Right renal cortex interstitium (tissue), 3 donors: ENCODE data around the gene KCNJ18. TPM values are rescaled to one million over a fixed set of nuclear protein-coding genes. Genes with fewer than 3 reads are reported as not detected.
"Not testable (repeated sequence)": the region's sequence is repeated elsewhere in the genome, so short reads cannot be mapped to it uniquely, and the experiment has no call there.

Experiments
- DNase-seq, 3 donors: peaks; one replicate each; pipeline ENCODE4 v3.0.0-alpha.2; 2013; ENCODE audit warnings: low read depth in 3 of 3, low spot score in 2 of 3
- polyA plus RNA-seq, 3 donors: library from polyadenylated mRNA; unstranded; fragments of 120-200 nt; gene quantifications; one replicate each; pipeline ENCODE4 v1.2.1, GENCODE V29; 2013; ENCODE audit not compliant: insufficient read length in 3 of 3

KCNJ18 gene
- polyA plus RNA-seq, 3 donors: not detected

- not testable (repeated sequence) for DNase-seq
Measured at GRCh38 chr17:21719511-21720226, 27.3 kb downstream of the KCNJ18 start.

- not testable (repeated sequence) for DNase-seq
Measured at GRCh38 chr17:21720566-21720965, 28.2 kb downstream of the KCNJ18 start.

DNA sequence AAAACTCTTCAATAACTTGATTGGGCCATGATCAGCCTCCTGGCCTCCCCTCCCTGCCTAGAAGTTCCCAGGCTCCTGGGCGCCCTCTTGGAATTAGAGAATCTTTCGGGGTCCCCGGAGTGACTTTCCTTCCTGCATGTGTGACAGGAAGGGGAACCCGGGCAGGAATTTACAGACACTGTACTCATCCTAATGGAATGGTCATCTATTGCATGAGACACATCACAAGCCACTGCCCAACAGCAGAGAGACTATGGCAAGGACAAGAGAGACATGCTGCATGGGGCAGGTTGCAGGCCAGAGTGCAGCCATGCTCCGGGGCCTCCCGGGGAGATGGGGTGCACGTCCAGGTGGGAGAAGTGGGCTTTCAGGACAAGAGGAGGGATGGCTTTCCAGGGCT lies 29.9 kb downstream of the KCNJ18 start:
- not testable (repeated sequence) for DNase-seq

GRCh38 chr17:21724216-21725006 lies 32.1 kb downstream of the KCNJ18 start:
- not testable (repeated sequence) for DNase-seq

DNA sequence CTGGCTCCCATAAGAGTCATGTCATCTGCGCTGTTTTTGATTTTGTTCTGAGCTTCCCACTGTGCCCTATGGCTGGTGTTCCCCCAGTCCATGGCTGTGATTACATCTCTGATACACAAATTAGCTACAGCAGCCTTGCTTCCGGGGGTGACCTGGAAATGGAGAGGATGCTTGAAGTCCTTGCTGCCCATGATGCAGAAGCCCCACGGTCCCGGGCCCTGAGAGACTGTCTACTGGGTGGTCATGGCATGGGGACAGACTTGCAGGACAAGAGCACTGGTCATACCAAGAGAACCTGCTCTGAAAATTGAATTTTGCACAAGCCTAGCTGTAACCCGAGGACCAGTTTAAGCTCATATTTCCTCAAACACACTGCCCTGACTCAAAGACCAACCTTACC lies 38.8 kb downstream of the KCNJ18 start:
- DNase-seq: not testable (repeated sequence)

DNA sequence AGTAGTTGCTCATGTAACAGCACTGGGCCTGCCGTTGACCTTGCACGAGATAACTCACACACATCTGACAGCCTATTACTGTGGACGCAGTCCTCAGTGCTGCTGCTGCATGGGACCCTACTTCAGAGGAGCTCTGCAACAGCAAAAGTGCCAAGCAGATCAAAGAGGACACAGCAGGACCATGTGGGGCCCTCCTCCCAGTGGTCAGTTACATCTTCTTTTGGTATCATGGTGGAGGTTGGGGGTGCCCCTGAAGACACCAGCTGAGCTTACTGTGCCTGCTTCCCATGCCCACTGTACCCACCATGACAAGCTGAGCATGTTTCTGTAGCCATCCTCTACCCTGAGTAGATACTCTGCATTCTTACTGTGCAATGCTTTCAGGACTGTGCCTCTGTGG lies 41.6 kb downstream of the KCNJ18 start:
- not testable (repeated sequence) for DNase-seq

GRCh38 chr17:21735814-21736213 lies 43.5 kb downstream of the KCNJ18 start:
- DNase-seq: not testable (repeated sequence)

- not testable (repeated sequence) for DNase-seq
Measured at GRCh38 chr17:21737015-21737580, 44.8 kb downstream of the KCNJ18 start.

- not testable (repeated sequence) for DNase-seq
Measured at GRCh38 chr17:21738241-21738640, 45.9 kb downstream of the KCNJ18 start.

- DNase-seq: not testable (repeated sequence)
Measured at GRCh38 chr17:21738877-21739474, 46.7 kb downstream of the KCNJ18 start.

DNA sequence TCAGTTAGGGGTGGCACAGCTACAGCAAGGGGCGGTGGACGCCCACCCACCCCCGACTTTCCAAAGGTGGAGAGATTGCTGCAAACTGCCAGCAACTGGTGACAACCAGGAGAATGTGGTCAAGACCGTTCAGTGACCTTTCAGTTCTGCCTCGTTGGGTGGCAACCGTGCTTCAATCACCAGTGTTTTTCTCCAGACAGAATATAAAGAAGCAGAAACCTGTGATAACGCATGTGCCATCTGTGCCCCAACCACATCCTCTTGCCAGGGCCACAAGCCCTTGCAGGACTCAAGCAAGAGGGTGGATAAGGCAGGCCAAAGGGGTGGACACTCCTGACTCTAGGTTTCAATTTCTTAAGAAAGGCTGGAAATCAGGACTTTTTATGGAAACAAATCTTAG lies 47.2 kb downstream of the KCNJ18 start:
- not testable (repeated sequence) for DNase-seq

GRCh38 chr17:21740836-21741235 lies 48.5 kb downstream of the KCNJ18 start:
- DNase-seq: not testable (repeated sequence)

- DNase-seq: not testable (repeated sequence)
Measured at GRCh38 chr17:21741520-21741919, 49.2 kb downstream of the KCNJ18 start.

GRCh38 chr17:21742326-21742725 lies 50.0 kb downstream of the KCNJ18 start:
- DNase-seq: no peak

GRCh38 chr17:21744151-21744550 lies 51.8 kb downstream of the KCNJ18 start:
- DNase-seq: not testable (repeated sequence)

DNA sequence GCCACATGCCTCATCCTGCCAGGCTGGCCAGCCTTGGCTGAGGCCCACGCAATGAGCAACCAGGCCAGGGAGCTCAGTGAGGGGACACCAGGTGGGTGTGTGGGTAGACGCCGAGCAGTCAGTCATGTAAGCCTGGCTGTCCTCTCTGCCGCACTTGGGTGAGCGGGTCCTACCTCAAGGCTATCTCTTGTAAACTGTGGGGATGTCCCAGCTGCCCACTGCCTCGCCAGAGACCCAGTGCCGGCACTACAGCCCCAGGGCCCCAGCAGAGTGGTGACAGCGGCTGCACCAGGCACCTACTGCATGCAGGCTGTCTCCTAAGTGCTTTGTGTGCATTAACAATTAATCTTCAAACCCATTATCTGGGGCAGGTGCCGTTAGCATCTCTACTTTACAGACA lies 52.3 kb downstream of the KCNJ18 start:
- DNase-seq: not testable (repeated sequence)

- DNase-seq: not testable (repeated sequence)
Measured at GRCh38 chr17:21745385-21746054, 53.2 kb downstream of the KCNJ18 start.

DNA sequence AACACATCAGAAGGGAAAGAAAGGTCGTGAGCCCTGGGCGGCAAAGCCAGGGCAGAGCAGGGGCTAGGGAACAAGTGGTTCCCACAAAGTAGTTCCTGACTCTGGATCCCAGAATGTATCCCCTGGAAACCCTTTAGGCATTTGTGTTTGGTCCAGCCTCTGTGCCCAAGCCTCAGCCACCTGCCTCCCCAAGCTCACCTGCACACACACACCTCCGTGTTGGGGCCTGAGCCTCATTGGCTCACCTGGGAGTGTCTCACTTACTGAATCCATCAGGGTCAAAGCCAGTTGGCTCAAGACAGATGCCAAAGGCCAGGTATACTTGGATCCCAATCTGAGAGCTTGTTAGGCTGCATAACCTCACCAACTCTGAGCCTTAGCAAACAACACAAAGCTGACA lies 54.1 kb downstream of the KCNJ18 start:
- DNase-seq: not testable (repeated sequence)

DNA sequence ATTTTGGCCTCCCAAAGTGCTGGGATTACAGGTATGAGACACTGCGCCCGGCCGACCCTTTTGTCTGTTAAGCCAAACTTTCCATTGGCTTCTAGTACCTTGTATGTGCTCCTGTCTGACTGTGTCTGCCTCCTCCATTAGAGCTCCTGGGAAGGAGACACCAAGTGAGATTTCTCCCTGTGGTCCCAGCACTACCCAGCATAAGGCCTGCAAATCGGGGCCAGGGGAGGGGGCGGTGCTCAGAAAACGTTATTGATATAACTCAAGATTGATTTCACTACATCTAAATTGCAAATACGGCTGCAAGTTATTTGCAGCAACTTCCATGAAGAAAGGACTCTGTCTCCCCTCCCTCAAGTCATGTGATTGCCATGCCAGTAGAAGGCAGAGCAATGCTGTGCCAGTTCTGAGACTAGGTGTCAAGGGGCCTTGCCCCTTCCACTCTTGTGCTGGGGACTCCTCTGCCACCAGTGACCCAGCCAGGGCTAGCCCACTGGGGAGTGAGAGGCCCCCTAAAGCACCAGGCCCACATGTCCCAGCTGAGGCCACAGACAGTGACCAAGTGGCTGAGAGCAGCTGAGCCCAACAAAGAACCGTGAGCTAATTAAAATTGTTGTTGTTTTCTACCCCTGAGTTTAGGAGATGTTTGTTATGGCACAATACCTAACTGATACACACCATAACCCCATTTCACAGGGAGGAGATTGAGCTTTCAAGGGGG lies 55.0 kb downstream of the KCNJ18 start:
- DNase-seq: not testable (repeated sequence)

DNA sequence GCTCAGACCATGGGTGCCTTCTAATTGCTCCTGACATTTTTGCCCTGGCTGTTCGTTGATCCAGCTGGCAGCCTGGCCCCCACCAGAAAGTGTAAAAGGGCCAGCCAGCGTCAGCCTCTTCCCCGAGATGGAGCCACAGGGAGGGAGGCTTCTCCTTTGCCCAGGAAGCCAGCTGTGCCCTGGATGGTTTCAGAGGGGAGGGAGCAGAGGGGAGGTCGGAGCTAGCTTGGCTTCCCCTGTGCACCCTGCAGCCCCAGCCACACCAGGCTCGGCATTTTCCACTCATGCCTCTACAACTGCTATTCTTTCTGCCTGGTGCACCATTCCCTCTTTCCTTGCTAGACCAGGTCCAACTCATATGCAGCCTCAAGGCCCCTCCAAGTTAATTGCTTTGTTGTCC lies 56.4 kb downstream of the KCNJ18 start:
- DNase-seq: not testable (repeated sequence)
